Measurements from ENCODE around the gene SGK2.

Gene SGK2

DNA sequence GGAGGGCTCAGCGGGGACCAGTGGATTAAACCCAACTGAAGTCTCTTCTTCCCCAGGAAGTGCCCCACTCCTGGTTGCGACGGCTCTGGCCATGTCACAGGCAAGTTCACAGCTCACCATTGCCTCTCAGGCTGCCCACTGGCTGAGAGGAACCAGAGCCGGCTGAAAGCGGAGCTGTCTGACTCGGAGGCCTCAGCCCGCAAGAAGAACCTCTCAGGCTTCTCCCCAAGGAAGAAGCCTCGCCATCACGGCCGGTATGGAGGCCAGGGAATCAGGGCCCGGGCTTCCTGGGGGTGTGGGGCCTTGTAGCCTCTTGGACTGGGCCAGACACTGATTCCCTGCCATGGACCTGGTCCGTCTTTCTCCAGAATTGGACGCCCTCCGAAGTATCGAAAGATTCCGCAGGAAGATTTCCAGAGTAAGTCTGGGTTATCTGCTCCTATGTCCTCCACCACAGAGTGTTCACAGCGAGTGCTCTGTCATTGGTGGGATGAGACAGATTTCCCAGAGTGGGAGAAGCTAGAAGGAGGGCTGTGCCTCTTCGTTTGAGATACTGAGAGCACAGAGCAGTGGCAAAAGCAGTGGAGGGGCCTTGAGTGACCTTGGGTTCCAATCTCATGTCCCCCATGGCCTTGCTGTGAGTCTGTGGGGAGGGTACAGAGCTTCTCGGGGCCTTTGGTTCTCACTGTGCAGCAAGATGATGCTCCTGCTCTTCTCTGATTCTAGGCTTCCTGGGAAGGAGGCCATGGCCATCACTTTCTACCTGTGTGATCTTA, 22.6 kb upstream of the SGK2 start:
- DNase-seq (ENCODE audit: low read depth in 1 of 2, low spot score in 1 of 2) = no peak

- DNase-seq (ENCODE audit: low read depth in 1 of 2, low spot score in 1 of 2) = no peak
Measured at GRCh38 chr20:43536817-43537440, 21.9 kb upstream of the SGK2 start.

GRCh38 chr20:43537921-43538877, 20.6 kb upstream of the SGK2 start:
- peak in 1 of 2 donors; percentile 29 for DNase-seq (ENCODE audit: low read depth in 1 of 2, low spot score in 1 of 2)

DNA sequence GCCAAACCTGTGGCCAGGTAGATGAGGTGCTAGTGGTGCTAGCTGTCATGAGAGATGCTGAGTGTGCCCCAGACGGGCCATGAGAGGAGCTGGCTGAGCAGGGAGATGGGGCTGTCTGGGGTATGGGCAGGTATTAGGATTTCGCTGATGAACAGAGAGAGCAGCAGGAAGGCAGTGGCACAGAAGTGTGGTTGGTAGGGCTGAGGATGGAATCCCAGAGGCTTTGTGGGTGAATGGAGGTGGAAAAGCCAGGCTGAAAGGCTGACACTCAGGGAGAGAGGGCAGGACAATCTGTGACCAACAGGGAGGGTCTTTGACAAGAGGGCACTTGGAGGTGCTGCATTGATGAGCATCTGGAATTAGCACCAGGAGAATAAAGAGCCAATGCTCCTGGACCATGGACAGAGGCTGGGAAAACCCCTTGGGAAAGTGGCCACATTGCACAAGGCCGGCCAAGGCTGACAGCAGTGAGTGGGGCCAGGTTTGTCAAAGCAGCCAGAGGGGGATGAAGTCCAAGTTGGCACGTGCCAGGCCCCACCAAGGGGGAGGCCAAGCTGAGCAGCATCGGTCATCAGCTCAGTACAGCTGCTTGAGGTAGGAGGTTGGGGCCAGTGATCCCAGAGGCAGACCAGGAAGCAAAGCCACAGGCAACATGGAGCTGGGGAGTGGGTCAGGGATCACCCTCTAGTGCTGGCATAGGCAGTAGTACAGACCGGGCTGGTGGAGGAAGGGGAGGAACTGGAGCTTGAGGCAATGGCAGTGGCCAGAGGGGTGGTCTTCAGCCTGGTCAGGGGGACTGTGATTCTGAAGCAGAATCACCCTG, 19.7 kb upstream of the SGK2 start:
- no peak for DNase-seq (ENCODE audit: low read depth in 1 of 2, low spot score in 1 of 2)

DNA sequence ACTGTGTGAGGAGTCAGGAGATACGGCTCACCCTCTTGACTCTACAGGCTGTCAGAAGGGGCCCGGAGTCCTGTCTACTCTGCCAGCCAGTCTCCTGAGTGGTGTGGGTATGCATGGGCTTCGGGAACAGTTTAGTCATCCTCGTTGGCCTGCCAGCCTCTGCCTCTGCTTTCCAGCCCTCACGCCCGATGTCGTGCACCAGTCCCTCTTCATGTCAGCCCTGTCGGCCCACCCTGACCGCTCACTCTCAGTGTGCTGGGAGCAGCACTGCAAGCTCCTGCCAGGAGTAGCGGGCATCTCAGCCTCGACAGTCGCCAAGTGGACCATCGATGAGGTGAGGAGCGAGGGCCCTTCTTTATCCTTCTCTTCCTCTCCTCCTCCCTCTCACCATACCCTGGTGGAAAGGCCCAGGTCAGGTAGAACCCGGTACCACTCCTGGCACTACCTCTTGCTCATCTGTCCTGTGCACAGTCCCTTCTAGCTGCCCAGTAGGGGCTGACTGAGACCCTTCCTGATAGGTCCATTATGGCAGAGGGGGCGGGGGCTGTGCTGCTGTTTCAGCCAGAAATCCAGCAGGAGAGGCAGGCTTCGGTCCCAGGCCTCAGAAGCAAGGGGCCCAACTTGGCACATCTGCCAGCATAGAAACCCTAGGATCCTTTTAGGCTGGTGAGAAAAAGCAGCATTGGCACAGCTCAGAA, 18.7 kb upstream of the SGK2 start:
- DNase-seq (ENCODE audit: low read depth in 1 of 2, low spot score in 1 of 2) = no peak

GRCh38 chr20:43540673-43541060, 18.2 kb upstream of the SGK2 start:
- no peak for DNase-seq (ENCODE audit: low read depth in 1 of 2, low spot score in 1 of 2)

- DNase-seq (ENCODE audit: low read depth in 1 of 2, low spot score in 1 of 2) = no peak
Measured at GRCh38 chr20:43541214-43541613, 17.6 kb upstream of the SGK2 start.

DNA sequence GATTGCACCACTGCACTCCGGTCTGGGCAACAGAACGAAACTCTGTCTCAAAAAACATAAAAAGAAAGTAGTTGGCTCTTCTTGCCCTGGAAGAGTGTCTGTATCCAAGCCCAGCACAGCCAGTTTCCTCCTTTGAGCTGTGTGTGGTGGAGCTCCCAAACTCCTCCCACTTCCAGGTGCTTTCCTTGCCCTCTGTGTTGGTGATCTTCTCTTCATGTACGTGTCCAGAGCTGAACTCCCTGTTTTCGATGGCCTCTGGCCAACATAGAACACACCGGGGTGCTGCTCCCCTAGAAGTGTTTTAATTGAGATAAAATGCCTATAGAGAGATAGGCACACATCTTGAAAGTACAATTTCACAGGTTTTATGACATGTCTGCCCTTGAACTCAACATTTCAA, 16.7 kb upstream of the SGK2 start:
- DNase-seq (ENCODE audit: low read depth in 1 of 2, low spot score in 1 of 2) = no peak

- no peak for DNase-seq (ENCODE audit: low read depth in 1 of 2, low spot score in 1 of 2)
Measured at GRCh38 chr20:43542674-43543073, 16.2 kb upstream of the SGK2 start.

- no peak for DNase-seq (ENCODE audit: low read depth in 1 of 2, low spot score in 1 of 2)
Measured at GRCh38 chr20:43543138-43543537, 15.7 kb upstream of the SGK2 start.

DNA sequence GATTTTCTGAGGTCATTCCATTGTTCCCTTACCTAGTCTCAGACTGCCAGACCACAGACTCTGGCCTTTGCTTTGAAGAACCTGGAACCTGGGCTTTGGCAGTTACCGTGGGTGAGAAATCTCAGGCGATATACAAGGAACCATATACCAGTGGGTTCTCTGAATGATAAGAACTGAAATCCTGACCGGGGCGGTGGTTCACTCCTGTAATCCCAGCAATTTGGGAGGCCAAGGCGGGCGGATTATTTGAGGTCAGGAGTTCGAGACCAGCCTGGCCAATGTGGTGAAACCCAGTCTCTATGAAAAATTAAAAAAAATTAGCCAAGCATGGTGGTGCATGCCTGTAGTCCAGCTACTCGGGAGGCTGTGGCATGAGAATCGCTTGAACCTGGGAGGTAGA, 14.3 kb upstream of the SGK2 start:
- no peak for DNase-seq (ENCODE audit: low read depth in 1 of 2, low spot score in 1 of 2)

- no peak for DNase-seq (ENCODE audit: low read depth in 1 of 2, low spot score in 1 of 2)
Measured at GRCh38 chr20:43545837-43546578, 12.8 kb upstream of the SGK2 start.

- no peak for DNase-seq (ENCODE audit: low read depth in 1 of 2, low spot score in 1 of 2)
Measured at GRCh38 chr20:43548273-43548880, 10.4 kb upstream of the SGK2 start.

DNA sequence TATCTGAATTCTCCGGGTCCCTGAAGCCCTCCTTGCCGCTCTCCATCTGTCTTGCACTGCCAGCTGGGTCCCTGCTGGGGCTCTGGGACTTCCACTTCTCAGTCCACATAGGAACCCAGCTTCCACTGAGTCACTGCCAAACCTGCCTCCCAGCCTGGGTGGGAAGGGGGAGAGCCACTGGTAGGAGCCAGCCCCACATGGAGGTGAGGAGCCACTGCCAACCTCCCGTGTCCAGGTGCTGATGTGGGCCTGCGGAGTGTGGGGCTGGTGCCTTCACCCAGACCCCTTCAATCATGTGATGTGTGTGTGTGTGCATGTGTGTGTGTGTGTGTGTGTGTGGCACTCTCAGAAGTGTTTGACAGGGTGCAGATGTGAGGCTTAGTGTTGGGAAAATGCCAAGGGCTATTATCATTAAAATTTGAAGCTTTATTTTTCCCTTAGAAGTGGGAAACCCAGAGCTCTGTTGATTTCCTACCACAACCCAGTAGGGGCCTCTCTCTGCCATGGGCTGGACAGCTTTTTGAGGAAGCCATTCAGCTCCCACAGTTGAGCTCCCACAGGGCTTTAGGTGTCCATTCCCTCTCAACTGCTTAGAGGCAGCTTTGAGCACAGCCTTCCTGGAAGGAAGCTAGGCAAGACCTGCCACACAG, 9.3 kb upstream of the SGK2 start:
- no peak for DNase-seq (ENCODE audit: low read depth in 1 of 2, low spot score in 1 of 2)

- no peak for DNase-seq (ENCODE audit: low read depth in 1 of 2, low spot score in 1 of 2)
Measured at GRCh38 chr20:43550456-43550855, 8.4 kb upstream of the SGK2 start.

DNA sequence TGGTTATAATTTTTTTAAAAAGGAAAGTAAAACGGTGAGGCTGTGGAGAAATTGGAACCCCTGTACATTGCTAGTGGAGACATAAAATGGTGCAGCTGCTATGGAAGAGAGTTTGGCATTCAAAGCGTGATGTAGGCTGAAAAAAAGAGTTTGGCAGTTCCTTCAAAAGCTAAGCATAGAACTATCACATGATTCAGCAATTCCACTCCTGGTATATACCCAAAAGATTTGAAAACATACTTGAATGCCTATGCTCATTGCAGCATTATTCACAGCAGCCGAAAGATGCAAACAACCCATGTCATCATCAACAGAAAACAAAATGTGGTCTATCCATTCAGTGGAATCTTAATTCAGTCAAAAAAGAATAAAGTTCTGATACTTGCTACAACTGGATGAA, 4.5 kb upstream of the SGK2 start:
- DNase-seq (ENCODE audit: low read depth in 1 of 2, low spot score in 1 of 2) = no peak

DNA sequence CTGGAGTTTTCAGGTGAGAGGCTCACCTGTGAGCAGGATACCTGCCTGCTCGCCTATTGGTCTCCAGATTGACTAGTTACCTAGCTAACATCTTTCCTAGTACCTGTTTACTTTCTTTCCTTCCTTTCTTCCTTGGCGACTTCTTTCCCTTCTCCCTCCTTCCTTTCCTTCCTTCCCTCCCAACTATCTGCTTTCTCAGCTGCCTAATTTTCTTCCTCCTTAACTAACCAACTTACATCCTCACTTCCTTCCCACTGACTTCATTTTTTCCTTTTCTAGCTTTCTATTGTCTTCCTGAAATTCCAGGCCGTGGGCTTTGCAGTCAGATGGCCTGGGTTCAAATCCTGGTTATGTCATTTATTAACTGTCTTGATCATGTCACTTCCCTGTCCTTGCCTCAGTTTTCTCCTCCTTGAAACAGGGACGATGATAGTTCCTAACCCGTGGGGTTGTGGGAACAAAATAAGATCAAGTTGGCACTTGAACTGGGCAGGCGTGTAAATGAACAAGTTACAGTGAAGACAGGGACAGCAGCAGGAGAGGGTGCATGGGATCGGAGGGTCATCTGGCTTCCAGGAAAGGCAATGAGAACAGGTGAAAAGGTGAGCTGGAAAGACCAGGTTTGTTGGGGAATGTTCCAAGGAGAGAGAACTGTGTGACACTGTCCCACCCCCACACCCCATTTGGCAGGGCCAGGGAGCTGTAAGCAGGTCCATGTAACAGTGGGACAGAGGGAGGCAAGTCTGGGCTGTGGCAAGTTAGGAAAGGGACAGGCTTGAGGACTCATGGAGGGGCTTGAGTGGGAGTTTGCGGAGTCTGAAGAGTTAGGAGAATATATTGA, 540 bp downstream of the SGK2 start:
- DNase-seq (ENCODE audit: low read depth in 1 of 2, low spot score in 1 of 2) = no peak

DNA sequence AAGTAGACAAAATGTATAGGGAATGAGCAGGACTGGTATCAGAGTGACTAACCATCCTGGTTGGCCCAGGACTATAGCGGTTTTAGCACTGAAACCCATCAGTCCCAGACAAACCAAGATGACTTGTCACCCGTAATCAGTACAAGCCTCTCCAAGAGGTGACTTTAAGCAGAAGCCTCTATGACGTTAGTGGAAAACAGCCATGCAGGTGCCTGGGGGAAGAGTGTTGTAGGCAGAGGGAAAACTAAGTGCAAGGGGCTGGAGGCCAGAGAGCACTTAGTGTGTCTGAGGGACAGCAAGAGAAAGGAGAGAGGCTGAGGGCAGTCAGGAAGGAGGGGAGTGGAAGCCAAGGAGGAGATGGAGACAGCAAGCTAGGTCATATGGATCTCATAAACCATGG, 2.1 kb downstream of the SGK2 start:
- DNase-seq (ENCODE audit: low read depth in 1 of 2, low spot score in 1 of 2) = no peak
